Activated naive CD4-positive, alpha-beta T cell treated with anti-CD3 and anti-CD28 coated beads for 36 hours (primary cell): ENCODE measurements around the gene PLXNA2. TPM values are rescaled to one million over a fixed set of nuclear protein-coding genes. Genes with fewer than 3 reads are reported as not detected.

Experiments
- CTCF ChIA-PET: fragments of 350-600 bp; sonication (Branson Sonifier 250); formaldehyde crosslinking; loops from one replicate; lab custom pipeline; 2021; ENCODE audit warnings: antibody characterized with exemption; lab: Charles Lee
- DNase-seq: peaks from one replicate; pipeline ENCODE4 v3.0.0-alpha.2; 2020
- H3K27ac Mint-ChIP-seq: one replicate; pipeline ENCODE4 v1.8.0; 2021; ENCODE audit warnings: mild to moderate bottlenecking, mixed read lengths
- H3K27me3 Mint-ChIP-seq: one replicate; pipeline ENCODE4 v1.8.0; 2021; ENCODE audit warnings: low read depth, mixed read lengths
- H3K36me3 Mint-ChIP-seq: one replicate; pipeline ENCODE4 v1.8.0; 2021; ENCODE audit warnings: low read depth, mixed read lengths
- H3K4me1 Mint-ChIP-seq: one replicate; pipeline ENCODE4 v1.8.0; 2021; ENCODE audit warnings: low read depth, mixed read lengths
- H3K4me3 Mint-ChIP-seq: one replicate; pipeline ENCODE4 v1.8.0; 2021; ENCODE audit warnings: mild to moderate bottlenecking, moderate library complexity, mixed read lengths
- H3K9me3 Mint-ChIP-seq: one replicate; pipeline ENCODE4 v1.8.0; 2021; ENCODE audit warnings: mixed read lengths
- intact Hi-C: fragments of 100-400 bp; cut with micrococcal nuclease; formaldehyde crosslinking; loops from one replicate; pipeline ENCODE4 v1.15.1; 2023
- total RNA-seq, 2 experiments: library from RNA; stranded (reverse); gene quantifications; one replicate each; pipeline ENCODE4 v1.2.3, GENCODE V29; 2021

PLXNA2 gene
- total RNA-seq, 2 experiments from 2014 or later: 0.26 to 0.35 TPM

DNA sequence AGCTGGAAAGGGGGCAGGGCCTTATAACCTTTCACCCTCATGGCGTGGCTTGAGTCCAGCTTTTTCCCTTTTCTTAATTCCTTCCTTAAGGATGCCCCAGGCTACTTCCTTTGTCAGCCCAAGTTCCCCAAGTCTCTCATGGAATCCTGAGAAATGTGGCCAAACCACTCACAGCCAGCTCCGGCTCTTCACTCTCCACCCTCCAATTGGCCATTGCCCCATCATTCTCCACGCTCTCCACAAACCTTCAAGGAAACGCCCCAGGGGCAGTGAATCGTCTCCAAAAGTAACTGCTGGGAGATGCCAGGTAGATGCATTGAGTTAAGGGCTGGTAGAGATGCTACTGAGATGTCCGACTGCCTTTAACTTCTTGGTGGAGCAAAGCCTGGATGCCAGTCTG lies 219.8 kb downstream of the PLXNA2 start:
- H3K4me1 Mint-ChIP-seq: no peaks in the 10 kb centered on the region
- no peaks in the 10 kb centered on the region for H3K36me3 Mint-ChIP-seq
- no peak for DNase-seq
- no peak overlapping the region for H3K4me3 Mint-ChIP-seq
- no peaks in the 10 kb centered on the region for H3K9me3 Mint-ChIP-seq
- intact Hi-C loops: no loop called here
- no peaks in the 10 kb centered on the region for H3K27me3 Mint-ChIP-seq
- CTCF ChIA-PET: interaction anchor here (1.0 to 10.0 kb wide), 3 partner anchors 9 to 68 kb away, joined by 4 to 165 read pairs (median 6); no protein-coding TSS in a partner anchor
- no peak overlapping the region for H3K27ac Mint-ChIP-seq

DNA sequence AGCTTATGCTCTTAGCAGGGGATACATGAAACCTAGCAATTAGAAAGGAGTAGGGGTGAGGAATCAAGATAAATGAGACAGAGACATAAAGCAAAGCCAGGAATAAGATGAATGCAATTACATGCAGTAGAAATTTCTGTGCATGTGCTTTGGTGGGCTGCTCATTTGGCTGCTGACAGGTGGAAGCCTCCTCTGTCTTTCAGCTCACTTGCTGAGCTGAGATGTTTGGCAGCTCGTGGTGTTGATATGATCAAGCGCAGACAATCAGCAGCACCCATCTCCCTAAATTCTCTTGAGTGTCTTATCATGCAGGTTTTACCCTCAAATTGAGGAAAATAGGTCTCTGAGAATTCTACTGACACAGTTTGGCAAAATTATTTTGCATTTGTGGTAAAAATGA lies 224.9 kb downstream of the PLXNA2 start:
- DNase-seq: no peak
- Mint-ChIP-seq H3K9me3 (no peaks in the 10 kb centered on the region), H3K36me3 (no peaks in the 10 kb centered on the region), H3K27me3 (no peaks in the 10 kb centered on the region), H3K27ac (no peak overlapping the region), H3K4me3 (no peak overlapping the region), H3K4me1 (no peaks in the 10 kb centered on the region)
- intact Hi-C loops: no loop called here
- CTCF ChIA-PET: interaction anchor here (0.8 to 10.0 kb wide), 5 partner anchors 22 to 225 kb away, joined by 3 to 165 read pairs (median 5); partner anchors contain the start of gene PLXNA2

GRCh38 chr1:208015255-208015654 lies 228.9 kb downstream of the PLXNA2 start:
- no peak overlapping the region for H3K4me3 Mint-ChIP-seq
- H3K9me3 Mint-ChIP-seq: no peaks in the 10 kb centered on the region
- H3K4me1 Mint-ChIP-seq: no peaks in the 10 kb centered on the region
- CTCF ChIA-PET: interaction anchor here (0.8 kb wide), 1 partner anchor 9 kb away, joined by 4 read pairs; no protein-coding TSS in a partner anchor
- no peaks in the 10 kb centered on the region for H3K36me3 Mint-ChIP-seq
- H3K27ac Mint-ChIP-seq: no peak overlapping the region
- intact Hi-C loops: no loop called here
- no peak for DNase-seq
- no peaks in the 10 kb centered on the region for H3K27me3 Mint-ChIP-seq

DNA sequence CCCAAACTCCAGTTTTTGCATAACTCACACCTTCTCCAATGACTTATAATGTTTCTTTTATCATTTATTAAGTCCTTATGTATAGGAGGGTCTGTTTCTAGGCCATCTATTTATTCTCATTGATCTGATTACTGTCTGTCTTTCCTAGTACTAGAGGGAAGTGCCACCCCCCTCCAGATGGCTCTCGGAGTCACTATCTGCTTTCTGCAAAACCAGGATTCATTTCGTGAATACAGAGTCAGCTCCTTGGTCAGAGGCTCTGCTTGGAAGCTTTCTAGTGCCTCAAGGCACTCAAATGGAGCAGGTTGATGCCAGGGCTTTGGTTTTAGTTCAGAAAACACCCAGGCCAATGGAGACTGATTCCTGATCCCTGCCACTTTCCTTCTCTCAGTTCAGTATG lies 231.0 kb downstream of the PLXNA2 start:
- no peak overlapping the region for H3K27ac Mint-ChIP-seq
- no peak for DNase-seq
- no peaks in the 10 kb centered on the region for H3K36me3 Mint-ChIP-seq
- no peaks in the 10 kb centered on the region for H3K4me1 Mint-ChIP-seq
- H3K27me3 Mint-ChIP-seq: no peaks in the 10 kb centered on the region
- CTCF ChIA-PET: interaction anchor here (0.6 to 1.2 kb wide), 4 partner anchors 9 to 126 kb away, joined by 3 to 5 read pairs (median 3); no protein-coding TSS in a partner anchor
- intact Hi-C loops: no loop called here
- H3K9me3 Mint-ChIP-seq: no peaks in the 10 kb centered on the region
- H3K4me3 Mint-ChIP-seq: no peak overlapping the region

DNA sequence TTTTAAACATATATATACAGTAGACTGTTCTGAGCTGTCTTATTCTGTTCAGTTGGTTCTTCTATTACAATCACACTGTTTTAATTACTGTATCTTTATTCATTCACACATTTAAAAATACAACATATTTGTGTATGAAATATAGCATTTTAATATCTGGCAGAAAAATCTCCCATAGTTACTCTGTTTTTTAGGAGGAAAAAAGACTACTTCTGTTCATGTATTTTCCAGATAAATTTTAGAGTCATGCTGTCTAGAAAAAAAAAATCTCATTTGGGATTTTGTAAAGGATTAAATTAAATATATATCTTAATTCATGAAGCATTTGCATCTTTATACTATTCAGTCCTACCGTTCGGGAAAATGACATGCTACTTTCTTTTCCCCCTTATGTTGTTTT lies 231.5 kb downstream of the PLXNA2 start:
- Mint-ChIP-seq H3K27ac (no peak overlapping the region), H3K9me3 (no peaks in the 10 kb centered on the region), H3K27me3 (no peaks in the 10 kb centered on the region), H3K4me1 (no peaks in the 10 kb centered on the region), H3K36me3 (no peaks in the 10 kb centered on the region), H3K4me3 (no peak overlapping the region)
- CTCF ChIA-PET: interaction anchor here (0.6 to 1.2 kb wide), 4 partner anchors 9 to 126 kb away, joined by 3 to 5 read pairs (median 3); no protein-coding TSS in a partner anchor
- no peak for DNase-seq
- intact Hi-C loops: no loop called here

DNA sequence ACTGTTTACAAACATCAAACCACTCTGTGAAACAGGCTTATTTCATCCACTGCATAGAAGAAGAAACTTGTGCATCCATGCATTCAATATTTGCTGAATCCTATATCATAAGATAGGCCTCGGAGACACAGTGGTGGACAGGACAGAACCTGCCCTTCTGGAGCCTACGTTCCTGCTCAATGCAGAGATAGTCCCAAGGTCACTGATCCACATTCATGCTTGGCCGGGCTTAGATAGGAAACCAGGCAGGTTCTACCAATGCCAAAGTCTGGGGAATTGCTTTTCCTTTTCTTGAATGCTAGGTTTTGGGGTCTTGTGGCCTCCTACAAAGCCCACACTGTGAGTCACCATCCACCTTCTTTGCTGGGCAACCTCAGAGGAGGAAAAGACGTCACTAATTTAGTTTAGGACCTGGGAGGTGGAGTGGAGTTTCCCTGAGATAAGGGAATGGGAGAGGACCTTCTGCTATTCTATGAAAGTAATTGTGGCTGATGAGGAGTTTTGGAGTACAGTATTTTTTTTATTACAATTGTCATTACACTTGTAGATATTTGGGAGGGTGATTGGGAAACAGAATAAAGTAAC lies 233.6 kb downstream of the PLXNA2 start:
- no peaks in the 10 kb centered on the region for H3K36me3 Mint-ChIP-seq
- no peaks in the 10 kb centered on the region for H3K9me3 Mint-ChIP-seq
- intact Hi-C loops: no loop called here
- CTCF ChIA-PET: no interaction called here
- no peaks in the 10 kb centered on the region for H3K4me1 Mint-ChIP-seq
- no peaks in the 10 kb centered on the region for H3K27me3 Mint-ChIP-seq
- no peak for DNase-seq
- H3K4me3 Mint-ChIP-seq: no peak overlapping the region
- H3K27ac Mint-ChIP-seq: no peak overlapping the region

GRCh38 chr1:208009706-208010444 lies 234.3 kb downstream of the PLXNA2 start:
- Mint-ChIP-seq H3K4me1 (no peaks in the 10 kb centered on the region), H3K4me3 (no peak overlapping the region), H3K9me3 (no peaks in the 10 kb centered on the region), H3K36me3 (no peaks in the 10 kb centered on the region), H3K27me3 (no peaks in the 10 kb centered on the region), H3K27ac (no peak overlapping the region)
- CTCF ChIA-PET: interaction anchor here (0.6 to 3.9 kb wide), 6 partner anchors 8 to 618 kb away, joined by 3 to 16 read pairs (median 3); no protein-coding TSS in a partner anchor
- intact Hi-C loops: no loop called here
- no peak for DNase-seq

DNA sequence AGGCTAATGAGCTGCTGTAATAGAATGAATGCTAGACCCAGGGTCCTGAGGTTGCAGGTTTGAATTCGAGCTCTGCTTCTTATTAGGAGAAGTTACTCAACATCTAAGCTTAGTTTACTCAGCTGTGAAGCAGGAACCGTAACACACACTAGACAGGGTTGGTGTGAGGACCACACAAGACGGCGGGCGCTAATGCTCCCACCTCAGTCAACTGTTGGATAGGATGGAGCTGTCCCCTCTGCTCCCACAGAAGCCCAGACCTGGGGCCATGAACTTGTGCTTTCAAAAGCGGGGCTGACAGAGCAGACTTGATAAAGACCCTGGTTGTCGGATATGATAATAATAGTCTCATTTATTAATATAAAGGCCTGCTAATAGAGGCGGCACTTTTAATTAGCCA lies 234.9 kb downstream of the PLXNA2 start:
- H3K4me1 Mint-ChIP-seq: no peaks in the 10 kb centered on the region
- H3K9me3 Mint-ChIP-seq: no peaks in the 10 kb centered on the region
- no peak overlapping the region for H3K27ac Mint-ChIP-seq
- no peaks in the 10 kb centered on the region for H3K27me3 Mint-ChIP-seq
- CTCF ChIA-PET: interaction anchor here (0.6 to 3.9 kb wide), 6 partner anchors 9 to 618 kb away, joined by 3 to 16 read pairs (median 3); no protein-coding TSS in a partner anchor
- no peak for DNase-seq
- intact Hi-C loops: no loop called here
- H3K36me3 Mint-ChIP-seq: no peaks in the 10 kb centered on the region
- no peak overlapping the region for H3K4me3 Mint-ChIP-seq

DNA sequence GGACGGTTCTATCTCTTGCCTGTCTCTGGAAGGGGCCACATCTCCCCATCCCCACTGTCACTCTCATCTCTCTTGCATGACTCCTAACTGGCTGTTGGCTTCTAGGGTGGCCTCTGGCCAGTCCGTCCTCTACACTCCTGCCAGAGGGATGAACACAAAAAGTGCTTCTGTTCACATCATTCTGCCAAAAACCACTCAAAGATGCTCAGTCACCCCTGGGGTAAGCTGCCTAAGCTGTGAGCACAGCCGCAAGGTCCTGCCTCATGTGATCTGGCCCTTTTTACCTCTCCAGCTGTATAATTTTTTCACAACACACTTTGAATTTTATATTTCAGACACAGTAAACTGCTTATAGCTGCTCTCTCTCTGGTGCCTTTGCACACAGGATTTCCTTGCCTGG lies 235.7 kb downstream of the PLXNA2 start:
- Mint-ChIP-seq H3K4me3 (no peak overlapping the region), H3K27ac (no peak overlapping the region), H3K27me3 (no peaks in the 10 kb centered on the region), H3K9me3 (no peaks in the 10 kb centered on the region), H3K36me3 (no peaks in the 10 kb centered on the region), H3K4me1 (no peaks in the 10 kb centered on the region)
- CTCF ChIA-PET: interaction anchor here (1.1 to 3.9 kb wide), 3 partner anchors 9 to 11 kb away, joined by 3 to 16 read pairs (median 4); no protein-coding TSS in a partner anchor
- intact Hi-C loops: no loop called here
- no peak for DNase-seq

DNA sequence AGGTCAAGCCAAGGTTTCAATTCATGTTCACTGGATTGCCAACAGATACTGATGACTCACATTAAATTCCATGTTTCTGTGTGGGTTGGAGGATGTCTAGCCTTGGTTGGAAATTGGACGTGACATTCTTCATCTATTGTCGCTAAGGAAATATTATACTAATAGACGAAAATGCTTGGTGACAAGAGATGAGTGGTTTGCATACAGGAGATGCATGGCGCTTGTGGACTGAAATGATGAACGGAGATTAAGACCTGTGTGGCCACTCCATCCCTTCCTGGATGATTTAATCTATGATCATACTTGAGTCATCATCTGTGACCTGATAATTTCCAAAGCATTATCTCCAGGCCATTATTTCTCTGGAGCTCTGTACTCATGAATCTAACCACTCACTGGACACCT lies 236.2 kb downstream of the PLXNA2 start:
- H3K27me3 Mint-ChIP-seq: no peaks in the 10 kb centered on the region
- intact Hi-C loops: no loop called here
- no peaks in the 10 kb centered on the region for H3K9me3 Mint-ChIP-seq
- no peak for DNase-seq
- H3K27ac Mint-ChIP-seq: no peak overlapping the region
- H3K36me3 Mint-ChIP-seq: no peaks in the 10 kb centered on the region
- no peak overlapping the region for H3K4me3 Mint-ChIP-seq
- CTCF ChIA-PET: interaction anchor here (0.6 to 3.9 kb wide), 8 partner anchors 8 to 189 kb away, joined by 3 to 16 read pairs (median 4); no protein-coding TSS in a partner anchor
- H3K4me1 Mint-ChIP-seq: no peaks in the 10 kb centered on the region

GRCh38 chr1:208007319-208007937 lies 236.8 kb downstream of the PLXNA2 start:
- CTCF ChIA-PET: interaction anchor here (0.6 to 3.9 kb wide), 9 partner anchors 8 to 189 kb away, joined by 3 to 16 read pairs (median 4); no protein-coding TSS in a partner anchor
- no peak overlapping the region for H3K4me3 Mint-ChIP-seq
- intact Hi-C loops: no loop called here
- no peaks in the 10 kb centered on the region for H3K9me3 Mint-ChIP-seq
- DNase-seq: no peak
- H3K27me3 Mint-ChIP-seq: no peaks in the 10 kb centered on the region
- no peaks in the 10 kb centered on the region for H3K4me1 Mint-ChIP-seq
- no peaks in the 10 kb centered on the region for H3K36me3 Mint-ChIP-seq
- no peak overlapping the region for H3K27ac Mint-ChIP-seq

DNA sequence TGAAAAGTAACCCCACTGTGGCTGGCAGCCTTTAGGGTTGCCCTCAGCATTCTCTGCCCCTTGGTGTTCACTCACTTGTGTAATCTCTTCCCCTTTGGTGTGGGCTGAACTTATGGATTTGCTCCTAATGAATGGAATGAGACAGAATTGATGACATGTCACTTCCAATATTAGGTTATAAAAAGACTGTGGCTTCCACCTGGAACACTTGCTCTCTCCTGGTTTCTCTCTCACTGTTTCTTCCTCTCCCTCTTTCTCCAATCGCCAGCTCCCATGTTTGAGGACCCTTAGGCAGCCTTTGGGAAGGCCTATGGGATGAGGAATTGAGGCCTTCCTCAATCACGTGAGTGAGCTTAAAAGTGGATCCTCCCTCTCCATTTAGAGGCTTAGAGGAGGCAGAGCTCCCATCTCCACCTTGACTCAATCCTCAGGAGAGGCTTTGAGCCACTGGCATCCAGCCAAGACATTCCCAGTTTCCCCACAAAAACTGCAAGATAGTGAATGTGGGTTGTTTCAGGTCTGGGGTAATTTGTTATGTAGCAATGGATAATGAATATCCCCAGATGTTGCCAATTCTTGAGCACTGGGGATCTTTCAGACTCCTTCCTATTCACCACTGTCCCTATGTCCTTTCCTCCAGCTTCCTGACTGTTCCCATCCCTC lies 237.8 kb downstream of the PLXNA2 start:
- Mint-ChIP-seq H3K4me1 (no peaks in the 10 kb centered on the region), H3K27ac (no peak overlapping the region), H3K9me3 (no peaks in the 10 kb centered on the region), H3K27me3 (no peaks in the 10 kb centered on the region), H3K4me3 (no peak overlapping the region), H3K36me3 (no peaks in the 10 kb centered on the region)
- intact Hi-C loops: no loop called here
- CTCF ChIA-PET: interaction anchor here (0.6 to 3.9 kb wide), 4 partner anchors 9 to 87 kb away, joined by 3 to 16 read pairs (median 6); no protein-coding TSS in a partner anchor
- no peak for DNase-seq
